KOPT-K1 (cell line): Measurements from ENCODE around the gene MECP2.
A peak's percentile ranks its signal among the peaks of the same experiment; 100 is the strongest.

ENCODE experiments used
- H3K27ac ChIP-seq: fragments of 200-600 bp; sonication (generic); 2 replicates; pipeline ENCODE4 v1.5.1; 2016; ENCODE audit warnings: antibody characterized with exemption, mild to moderate bottlenecking, low read depth, low read length; ENCODE audit not compliant: poor library complexity, severe bottlenecking
- H3K36me3 ChIP-seq: fragments of 200-600 bp; sonication (generic); 2 replicates; pipeline ENCODE4 v1.5.1; 2017; ENCODE audit warnings: antibody characterized with exemption, mild to moderate bottlenecking, low read length, moderate library complexity; ENCODE audit not compliant: insufficient read depth
- H3K9me3 ChIP-seq: fragments of 200-600 bp; sonication (generic); 2 replicates; pipeline ENCODE4 v1.5.1; 2017; ENCODE audit warnings: antibody characterized with exemption, low read length, mild to moderate bottlenecking; ENCODE audit not compliant: insufficient read depth, poor library complexity, severe bottlenecking

The MECP2 gene

DNA sequence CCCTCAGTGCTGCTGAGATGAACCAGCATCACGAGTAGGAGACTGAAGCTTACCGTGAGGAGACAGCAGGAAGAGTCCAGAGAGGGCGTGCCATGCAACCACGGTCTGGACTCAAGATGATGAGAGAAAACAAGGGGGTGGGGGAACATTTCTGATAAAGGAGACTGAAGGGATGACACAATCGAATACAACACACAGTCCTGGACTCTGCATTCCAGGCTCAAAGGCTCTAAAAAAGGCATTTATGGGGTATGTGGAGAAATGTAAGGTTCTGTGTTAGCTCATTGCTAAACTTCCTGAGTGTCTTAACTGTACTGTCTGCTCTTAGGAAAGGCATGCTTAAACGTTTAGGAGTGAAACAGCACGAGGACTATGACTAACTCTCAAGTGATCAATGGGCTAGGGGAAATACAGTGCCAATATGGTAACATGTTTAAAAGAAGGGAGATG is 57.2 kb downstream of the MECP2 start:
- no peaks in the 10 kb centered on the region for H3K9me3 ChIP-seq
- H3K36me3 ChIP-seq, result peaks cover 49% of the 10 kb centered on the region

DNA sequence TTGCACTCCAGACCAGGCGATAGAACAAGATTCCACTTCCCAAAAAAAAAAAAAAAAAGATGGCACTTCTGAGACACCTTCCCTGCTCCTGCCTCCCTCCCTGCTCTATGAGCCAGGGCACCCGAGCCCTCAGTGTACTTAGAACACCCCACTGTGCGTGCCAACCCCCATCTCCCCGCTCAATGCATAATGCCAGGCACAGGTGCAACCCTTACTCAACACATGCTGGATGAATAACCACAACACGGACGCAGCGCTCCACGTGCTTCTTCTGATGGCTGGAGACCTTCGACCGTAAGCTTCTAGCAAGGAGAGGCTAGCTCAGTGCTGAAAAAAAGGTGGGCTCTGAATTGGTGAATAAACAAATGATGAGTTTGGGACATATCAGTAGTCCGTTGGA is 57.9 kb downstream of the MECP2 start:
- no peaks in the 10 kb centered on the region for H3K9me3 ChIP-seq
- H3K27ac ChIP-seq, result peak overlapping the region; percentile 32
- peaks cover 49% of the 10 kb centered on the region for H3K36me3 ChIP-seq

More for the DNA sequence above, 57.2 kb downstream of the MECP2 start:
- peak overlapping the region; percentile 32 for H3K27ac ChIP-seq

DNA sequence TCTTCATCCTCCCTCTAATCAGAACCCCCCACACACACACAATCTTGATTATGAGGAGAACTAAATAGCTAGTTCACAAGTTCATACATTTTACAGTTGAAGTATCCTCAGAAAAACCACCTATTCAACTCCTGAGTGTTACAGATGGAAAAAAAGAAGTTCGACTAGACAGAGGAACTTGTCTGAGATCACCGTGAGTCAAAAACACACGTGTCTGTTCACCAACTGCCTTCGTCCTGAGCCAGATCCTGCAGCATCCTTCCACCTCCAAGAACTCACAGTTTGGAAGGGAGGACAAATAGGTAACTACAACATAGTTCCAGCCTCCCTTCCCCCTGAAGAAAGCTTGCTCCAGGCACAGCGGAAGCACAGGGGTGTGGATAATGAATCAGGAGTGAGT is 58.9 kb downstream of the MECP2 start:
- peaks cover 46% of the 10 kb centered on the region for H3K36me3 ChIP-seq
- H3K27ac ChIP-seq, result no peak overlapping the region
- H3K9me3 ChIP-seq, result no peaks in the 10 kb centered on the region

DNA sequence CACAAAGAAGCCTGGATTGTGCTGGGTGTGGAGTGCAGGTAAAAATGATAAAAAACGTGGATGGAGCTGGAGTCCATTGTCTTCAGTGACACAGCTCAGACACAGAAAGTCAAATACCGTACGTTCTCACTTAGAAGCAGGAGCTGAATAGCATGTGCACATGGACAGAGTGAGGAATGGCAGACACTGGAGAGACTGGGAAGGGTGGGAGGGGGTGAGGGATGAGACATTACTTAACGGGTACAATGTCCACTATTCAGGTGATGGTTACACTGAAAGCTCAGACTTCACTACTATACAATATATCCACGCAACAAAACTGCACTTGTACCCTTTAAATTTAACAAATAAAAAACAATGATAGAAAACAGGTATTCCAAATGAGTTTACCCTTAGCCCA is 59.8 kb downstream of the MECP2 start:
- H3K27ac ChIP-seq, result no peak overlapping the region
- H3K36me3 ChIP-seq, result peaks cover 46% of the 10 kb centered on the region
- no peaks in the 10 kb centered on the region for H3K9me3 ChIP-seq

DNA sequence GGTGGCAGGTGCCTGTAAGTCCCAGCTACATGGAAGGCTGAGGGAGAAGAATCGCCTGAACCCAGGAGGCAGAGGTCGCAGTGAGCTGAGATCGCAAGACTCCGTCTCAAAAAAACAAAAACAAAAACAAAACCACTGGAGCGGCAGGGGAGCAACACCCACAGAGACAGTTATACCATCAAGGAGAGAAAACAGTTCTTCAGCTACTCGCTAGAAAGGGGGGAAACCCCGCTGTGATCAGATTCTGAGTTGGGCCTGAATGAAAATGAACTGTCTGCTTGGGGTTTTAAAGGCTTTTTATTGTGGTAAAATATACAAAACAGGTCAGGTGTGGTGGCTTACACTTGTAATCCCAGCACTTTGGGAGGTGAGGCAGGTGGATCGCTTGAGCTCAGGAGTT is 61.0 kb downstream of the MECP2 start:
- Histone ChIP-seq H3K27ac (peak overlapping the region; percentile 61), H3K36me3 (peaks cover 50% of the 10 kb centered on the region), H3K9me3 (no peaks in the 10 kb centered on the region)

DNA sequence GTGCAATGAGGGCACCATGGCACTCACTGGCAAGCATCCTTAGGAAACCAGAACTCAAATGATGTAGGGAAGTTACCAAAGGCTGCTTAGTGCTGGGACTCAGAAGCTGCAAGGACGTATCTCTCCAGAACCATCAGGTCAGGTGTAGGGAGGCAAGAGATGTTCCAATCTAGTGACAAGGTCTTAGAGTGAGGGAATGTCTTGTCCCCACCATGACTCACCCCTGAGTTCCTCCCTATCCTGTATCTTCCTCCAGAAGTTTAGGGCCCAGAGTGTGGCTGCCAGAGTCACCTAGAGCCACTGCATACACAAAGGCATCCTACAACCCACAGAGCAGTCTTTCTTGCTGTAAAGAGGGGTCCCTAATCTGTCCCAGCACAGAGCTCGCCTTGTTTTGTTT is 63.7 kb downstream of the MECP2 start:
- Histone ChIP-seq H3K9me3 (no peaks in the 10 kb centered on the region), H3K36me3 (peaks cover 64% of the 10 kb centered on the region), H3K27ac (no peak overlapping the region)

DNA sequence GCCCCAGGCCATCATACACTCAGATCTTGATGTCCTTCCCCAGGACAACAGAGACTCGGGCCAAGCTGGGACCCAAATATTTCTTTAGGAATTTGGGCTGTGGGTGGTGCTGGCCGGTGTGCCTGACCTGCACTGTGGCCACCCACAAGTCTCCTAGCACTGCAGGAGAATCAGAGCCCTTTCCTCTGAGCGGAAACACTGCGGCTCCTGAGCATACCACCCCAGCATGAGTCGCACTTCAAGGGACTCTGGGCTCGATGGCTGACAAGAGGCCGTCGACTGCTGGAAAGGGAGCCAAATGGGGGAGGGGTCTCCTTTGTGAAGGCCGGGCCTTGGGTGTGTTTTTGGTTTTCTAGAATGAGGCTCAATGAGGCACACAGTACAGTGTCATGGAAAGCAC is 64.9 kb downstream of the MECP2 start:
- Histone ChIP-seq H3K9me3 (no peaks in the 10 kb centered on the region), H3K27ac (no peak overlapping the region)

DNA sequence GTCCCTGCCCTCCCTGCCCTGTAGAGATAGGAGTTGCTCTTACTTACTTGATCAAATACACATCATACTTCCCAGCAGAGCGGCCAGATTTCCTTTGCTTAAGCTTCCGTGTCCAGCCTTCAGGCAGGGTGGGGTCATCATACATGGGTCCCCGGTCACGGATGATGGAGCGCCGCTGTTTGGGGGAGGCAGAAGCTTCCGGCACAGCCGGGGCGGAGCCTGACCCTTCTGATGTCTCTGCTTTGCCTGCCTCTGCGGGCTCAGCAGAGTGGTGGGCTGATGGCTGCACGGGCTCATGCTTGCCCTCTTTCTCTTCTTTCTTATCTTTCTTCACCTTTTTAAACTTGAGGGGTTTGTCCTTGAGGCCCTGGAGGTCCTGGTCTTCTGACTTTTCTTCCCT is 65.4 kb downstream of the MECP2 start:
- Histone ChIP-seq H3K27ac (no peak overlapping the region), H3K9me3 (no peaks in the 10 kb centered on the region), H3K36me3 (peaks cover 78% of the 10 kb centered on the region)

More for the DNA sequence above, 64.9 kb downstream of the MECP2 start:
- peaks cover 73% of the 10 kb centered on the region for H3K36me3 ChIP-seq

DNA sequence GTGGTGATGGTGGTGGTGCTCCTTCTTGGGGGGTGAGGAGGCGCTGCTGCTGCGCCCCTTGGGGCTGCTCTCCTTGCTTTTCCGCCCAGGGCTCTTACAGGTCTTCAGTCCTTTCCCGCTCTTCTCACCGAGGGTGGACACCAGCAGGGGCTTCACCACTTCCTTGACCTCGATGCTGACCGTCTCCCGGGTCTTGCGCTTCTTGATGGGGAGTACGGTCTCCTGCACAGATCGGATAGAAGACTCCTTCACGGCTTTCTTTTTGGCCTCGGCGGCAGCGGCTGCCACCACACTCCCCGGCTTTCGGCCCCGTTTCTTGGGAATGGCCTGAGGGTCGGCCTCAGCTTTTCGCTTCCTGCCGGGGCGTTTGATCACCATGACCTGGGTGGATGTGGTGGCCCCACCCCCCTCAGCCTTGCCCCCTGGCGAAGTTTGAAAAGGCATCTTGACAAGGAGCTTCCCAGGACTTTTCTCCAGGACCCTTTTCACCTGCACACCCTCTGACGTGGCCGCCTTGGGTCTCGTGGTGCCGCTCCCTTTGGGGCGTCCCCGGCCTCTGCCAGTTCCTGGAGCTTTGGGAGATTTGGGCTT is 66.7 kb downstream of the MECP2 start:
- H3K9me3 ChIP-seq, result no peaks in the 10 kb centered on the region
- H3K36me3 ChIP-seq, result peaks cover 91% of the 10 kb centered on the region
- no peak overlapping the region for H3K27ac ChIP-seq

DNA sequence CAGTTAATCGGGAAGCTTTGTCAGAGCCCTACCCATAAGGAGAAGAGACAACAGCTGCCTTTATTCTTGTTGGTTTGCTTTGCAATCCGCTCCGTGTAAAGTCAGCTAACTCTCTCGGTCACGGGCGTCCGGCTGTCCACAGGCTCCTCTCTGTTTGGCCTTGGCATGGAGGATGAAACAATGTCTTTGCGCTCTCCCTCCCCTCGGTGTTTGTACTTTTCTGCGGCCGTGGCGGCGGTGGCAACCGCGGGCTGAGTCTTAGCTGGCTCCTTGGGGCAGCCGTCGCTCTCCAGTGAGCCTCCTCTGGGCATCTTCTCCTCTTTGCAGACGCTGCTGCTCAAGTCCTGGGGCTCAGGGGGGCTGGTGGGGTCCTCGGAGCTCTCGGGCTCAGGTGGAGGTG is 67.3 kb downstream of the MECP2 start:
- H3K27ac ChIP-seq, result no peak overlapping the region
- peaks cover 91% of the 10 kb centered on the region for H3K36me3 ChIP-seq
- H3K9me3 ChIP-seq, result no peaks in the 10 kb centered on the region

DNA sequence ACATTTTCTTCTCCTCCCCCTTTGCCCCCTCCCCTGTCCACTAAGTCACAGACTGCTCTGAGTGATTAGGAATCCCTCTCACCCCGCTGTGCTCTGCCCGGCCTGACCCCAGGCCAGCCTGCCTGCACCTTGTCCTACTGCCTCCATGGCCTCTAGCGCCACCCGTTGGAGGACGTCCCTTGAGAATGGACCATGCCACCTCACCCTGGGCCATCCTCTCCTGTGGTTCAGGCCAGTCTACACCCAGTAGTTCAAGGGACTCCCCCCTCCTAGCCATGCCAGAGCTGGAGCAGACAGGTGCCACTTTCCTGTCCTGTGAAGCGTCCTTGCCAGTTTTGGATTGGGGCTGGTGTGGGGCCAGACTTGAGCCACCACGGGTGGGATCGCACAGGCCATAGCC is 68.1 kb downstream of the MECP2 start:
- Histone ChIP-seq H3K36me3 (peaks cover 83% of the 10 kb centered on the region), H3K9me3 (no peaks in the 10 kb centered on the region), H3K27ac (no peak overlapping the region)

DNA sequence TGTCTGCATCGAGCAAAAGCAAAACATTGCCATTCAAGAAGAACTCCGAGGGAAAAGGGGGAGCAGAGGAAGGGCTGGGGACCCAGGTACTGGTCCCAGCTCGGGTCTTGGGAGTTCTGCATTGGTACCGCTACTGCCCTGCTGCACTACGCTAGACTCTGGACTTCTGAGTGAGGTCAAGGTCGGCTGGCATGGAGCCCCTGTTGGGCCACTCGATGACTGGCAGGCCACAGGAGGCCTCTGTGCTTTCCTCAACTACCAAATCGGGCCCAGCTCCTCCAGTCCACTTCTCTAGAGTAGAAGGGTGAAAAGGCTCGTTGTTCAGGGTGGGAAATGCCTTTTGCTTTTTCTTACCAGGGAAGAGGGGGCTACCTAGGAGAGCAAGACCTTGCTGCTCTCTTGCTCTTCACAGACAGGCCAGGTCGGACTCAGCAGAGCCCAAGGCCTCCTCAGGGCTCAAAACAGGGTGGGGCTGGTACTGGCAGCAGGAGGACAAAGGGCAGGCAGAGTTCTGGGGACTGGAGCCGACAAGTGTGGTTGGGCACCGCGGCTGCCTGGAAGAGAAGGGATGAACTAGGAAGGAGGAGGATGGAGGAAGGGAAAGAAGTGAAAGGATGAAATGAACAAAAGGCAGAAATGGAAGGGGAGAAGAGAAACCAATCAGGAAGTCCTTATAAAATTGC is 68.9 kb downstream of the MECP2 start:
- Histone ChIP-seq H3K9me3 (no peaks in the 10 kb centered on the region), H3K36me3 (peaks cover 78% of the 10 kb centered on the region), H3K27ac (no peak overlapping the region)

DNA sequence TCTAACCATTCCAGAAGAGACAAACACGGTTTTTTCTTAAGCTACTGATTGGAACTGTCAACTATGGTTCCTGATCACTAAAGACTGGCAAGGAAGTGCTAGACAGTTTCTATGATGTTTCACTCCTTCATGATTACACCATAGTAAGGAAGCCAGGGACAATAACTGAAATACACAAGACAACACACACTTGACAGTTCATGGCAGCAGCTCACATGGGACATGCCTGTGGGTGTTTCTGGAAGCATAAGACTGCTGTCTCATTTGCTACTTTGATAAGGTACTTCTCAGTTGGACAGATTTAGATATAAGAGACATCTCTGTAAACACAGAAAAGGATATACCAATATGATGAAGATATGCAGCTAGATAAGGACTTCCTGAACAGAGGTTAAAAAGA is 69.5 kb downstream of the MECP2 start:
- peaks cover 71% of the 10 kb centered on the region for H3K36me3 ChIP-seq
- H3K27ac ChIP-seq, result no peak overlapping the region
- no peaks in the 10 kb centered on the region for H3K9me3 ChIP-seq

DNA sequence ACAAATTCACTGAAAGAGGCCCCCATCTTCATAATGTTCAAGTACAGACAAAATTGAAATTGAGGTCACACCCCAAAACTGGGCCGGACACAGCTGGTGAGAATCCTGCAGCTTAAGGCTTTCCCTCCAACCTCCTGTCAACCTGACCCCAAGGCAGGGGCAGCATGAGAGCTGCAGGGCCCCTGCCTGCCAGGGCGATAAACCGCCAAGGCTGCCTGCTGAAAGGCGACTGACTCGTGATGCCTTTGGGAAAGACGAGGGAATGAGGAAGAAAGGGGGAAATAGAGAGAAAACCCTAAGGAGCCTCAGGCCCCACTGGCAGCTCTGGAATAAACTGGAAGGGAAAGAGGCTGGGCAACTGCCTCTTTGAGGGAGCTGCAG is 70.5 kb downstream of the MECP2 start:
- no peak overlapping the region for H3K27ac ChIP-seq
- no peaks in the 10 kb centered on the region for H3K9me3 ChIP-seq
- H3K36me3 ChIP-seq, result peaks cover 62% of the 10 kb centered on the region

DNA sequence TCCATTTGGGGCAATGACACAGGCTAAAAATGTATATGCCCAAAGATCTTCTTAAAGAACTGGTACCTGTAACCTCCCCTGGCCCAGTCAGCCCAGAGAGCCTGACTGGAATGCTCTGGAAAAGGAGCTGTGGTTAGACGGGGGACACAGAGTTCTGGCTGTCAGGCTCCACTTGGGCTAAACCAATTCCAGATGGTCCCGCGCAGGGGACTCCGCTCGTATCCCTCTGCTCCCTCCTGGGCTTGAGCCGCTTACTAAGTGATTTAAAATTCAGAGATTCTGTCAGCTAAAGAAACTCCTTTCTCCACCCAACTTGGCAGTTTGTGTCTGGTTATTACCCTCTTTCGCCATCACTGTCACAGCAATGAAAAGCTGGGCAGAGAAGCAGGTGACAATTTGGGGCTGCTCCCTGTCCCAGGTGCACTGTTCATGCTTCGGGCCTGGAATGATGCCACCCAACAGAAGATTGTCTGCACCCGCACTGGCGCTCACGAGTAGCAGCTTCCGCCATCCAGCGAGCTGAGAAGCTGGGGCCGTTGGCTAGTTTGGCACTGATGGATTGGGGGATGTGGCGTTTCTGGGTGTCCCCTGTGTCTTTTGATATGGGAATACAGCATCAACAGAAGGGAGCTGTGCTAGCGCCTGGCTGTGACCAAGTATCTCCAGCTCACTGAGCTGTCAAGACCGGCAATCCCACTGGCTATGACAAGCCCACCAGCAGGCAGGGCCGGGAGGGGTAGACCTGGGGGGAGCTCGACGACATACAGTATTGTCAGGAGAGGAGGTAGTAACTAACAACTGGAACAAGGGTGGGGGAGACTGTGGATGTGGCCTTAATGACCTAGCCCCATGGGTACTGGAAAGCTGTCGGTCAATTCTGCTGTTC is 71.1 kb downstream of the MECP2 start:
- Histone ChIP-seq H3K9me3 (no peaks in the 10 kb centered on the region), H3K27ac (no peak overlapping the region), H3K36me3 (peaks cover 55% of the 10 kb centered on the region)
